Measurements from ENCODE around the gene C1RL. TPM values are rescaled to one million over a fixed set of nuclear protein-coding genes. Genes with fewer than 3 reads are reported as not detected.

C1RL gene
- total and polyA plus RNA-seq, 8 donors, result 18.6 to 121 (median 42.8) TPM

DNA sequence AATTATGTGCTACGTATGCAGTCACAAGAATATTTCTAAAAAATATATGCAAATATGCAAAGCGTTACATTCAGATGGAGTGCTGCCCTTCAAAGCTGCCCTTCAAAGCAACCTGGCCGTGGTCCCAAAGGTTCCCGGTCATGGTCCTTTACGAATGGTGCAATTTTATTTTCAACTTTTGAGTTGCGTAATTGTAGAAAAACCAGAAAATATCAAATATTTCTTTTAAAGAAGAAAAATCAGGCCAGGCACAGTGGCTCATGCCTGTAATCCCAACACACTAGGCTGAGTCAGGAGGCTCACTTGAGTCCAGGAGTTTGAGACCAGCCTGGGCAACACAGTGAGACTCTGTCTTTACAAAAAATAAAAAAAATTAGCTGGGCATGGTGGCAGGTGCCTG is 42.5 kb upstream of the C1RL start:
- 90 to 95% (median 95%) methylated on average over 6 of the region's 6 CpGs for WGBS, 5 donors
- H3K9me3 ChIP-seq, result no peaks in the 10 kb centered on the region
- H3K27ac ChIP-seq, result no peak overlapping the region
- intact Hi-C loops (cut with DNase I; ENCODE audit: low total_unique reads), result no loop called here
- no peaks in the 10 kb centered on the region for H3K27me3 ChIP-seq
- no peak overlapping the region for H3K4me3 ChIP-seq
- TF ChIP-seq EP300 (IDR thresholded peaks at IDR 0.05), result no peak
- TF ChIP-seq POLR2A (IDR thresholded peaks at IDR 0.05), result no peak
- TF ChIP-seq, protein P1, sequence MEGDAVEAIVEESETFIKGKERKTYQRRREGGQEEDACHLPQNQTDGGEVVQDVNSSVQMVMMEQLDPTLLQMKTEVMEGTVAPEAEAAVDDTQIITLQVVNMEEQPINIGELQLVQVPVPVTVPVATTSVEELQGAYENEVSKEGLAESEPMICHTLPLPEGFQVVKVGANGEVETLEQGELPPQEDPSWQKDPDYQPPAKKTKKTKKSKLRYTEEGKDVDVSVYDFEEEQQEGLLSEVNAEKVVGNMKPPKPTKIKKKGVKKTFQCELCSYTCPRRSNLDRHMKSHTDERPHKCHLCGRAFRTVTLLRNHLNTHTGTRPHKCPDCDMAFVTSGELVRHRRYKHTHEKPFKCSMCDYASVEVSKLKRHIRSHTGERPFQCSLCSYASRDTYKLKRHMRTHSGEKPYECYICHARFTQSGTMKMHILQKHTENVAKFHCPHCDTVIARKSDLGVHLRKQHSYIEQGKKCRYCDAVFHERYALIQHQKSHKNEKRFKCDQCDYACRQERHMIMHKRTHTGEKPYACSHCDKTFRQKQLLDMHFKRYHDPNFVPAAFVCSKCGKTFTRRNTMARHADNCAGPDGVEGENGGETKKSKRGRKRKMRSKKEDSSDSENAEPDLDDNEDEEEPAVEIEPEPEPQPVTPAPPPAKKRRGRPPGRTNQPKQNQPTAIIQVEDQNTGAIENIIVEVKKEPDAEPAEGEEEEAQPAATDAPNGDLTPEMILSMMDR (IDR thresholded peaks at IDR 0.05), result no peak
- TF ChIP-seq POLR2AphosphoS5 (IDR thresholded peaks at IDR 0.05), result no peak
- DNase-seq, result no peak
- H3K4me1 ChIP-seq, result no peaks in the 10 kb centered on the region
- peaks cover 7 to 99% (median 89%) of the 10 kb centered on the region in 4 donors for H3K36me3 ChIP-seq

DNA sequence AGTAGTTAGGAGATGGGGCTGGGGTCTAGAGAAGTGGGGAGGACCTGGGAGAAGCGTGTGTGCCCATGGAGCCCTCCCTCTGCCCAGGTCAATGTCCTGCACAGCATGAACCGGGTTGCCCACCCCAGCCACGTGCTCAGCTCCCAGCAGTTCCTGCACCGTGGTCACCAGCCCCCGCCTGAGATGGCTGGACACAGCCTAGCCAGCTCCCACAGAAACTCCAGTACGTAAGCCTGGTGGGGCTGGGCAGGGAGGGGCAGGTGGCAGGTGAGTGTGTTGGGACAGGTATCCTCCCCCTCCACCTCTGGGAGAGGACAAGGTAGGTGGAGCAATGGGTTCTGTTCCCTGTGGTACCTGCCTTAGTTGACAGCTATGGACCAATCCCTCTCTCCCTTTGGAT is 41.8 kb upstream of the C1RL start:
- WGBS, 5 donors, result 95 to 97% (median 96%) methylated on average over 4 to 6 of the region's 6 CpGs
- no peaks in the 10 kb centered on the region for H3K27me3 ChIP-seq
- H3K4me1 ChIP-seq, result no peaks in the 10 kb centered on the region
- no peak for DNase-seq
- H3K27ac ChIP-seq, result no peak overlapping the region
- H3K36me3 ChIP-seq, result peaks cover 7 to 99% (median 89%) of the 10 kb centered on the region in 4 donors
- no peak for TF ChIP-seq POLR2A (IDR thresholded peaks at IDR 0.05)
- no peak for TF ChIP-seq POLR2AphosphoS5 (IDR thresholded peaks at IDR 0.05)
- TF ChIP-seq, protein P1 (IDR thresholded peaks at IDR 0.05), result no peak
- TF ChIP-seq EP300 (IDR thresholded peaks at IDR 0.05), result no peak
- no peaks in the 10 kb centered on the region for H3K9me3 ChIP-seq
- no peak overlapping the region for H3K4me3 ChIP-seq
- intact Hi-C loops (cut with DNase I; ENCODE audit: low total_unique reads), result no loop called here

DNA sequence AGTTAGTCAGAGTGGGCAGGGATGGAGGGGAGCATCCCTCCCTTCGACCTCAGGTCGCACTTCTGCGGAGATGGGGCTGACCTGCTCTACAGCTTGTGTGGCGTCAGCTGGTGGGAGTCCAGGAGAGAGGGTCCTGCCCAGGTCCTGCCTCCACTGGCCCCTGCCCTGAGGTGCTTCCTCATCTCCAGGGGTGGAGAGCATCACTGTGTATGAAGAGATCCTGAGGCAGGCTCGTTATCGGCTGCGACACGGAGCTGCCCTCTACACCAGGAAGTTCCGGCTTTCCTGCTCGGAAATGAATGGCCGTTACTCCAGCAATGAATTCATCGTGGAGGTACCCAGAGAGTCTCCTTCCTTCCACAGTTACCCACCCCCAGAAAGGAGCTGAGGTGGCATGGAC is 41.3 kb upstream of the C1RL start:
- DNase-seq, result no peak
- TF ChIP-seq POLR2AphosphoS5 (IDR thresholded peaks at IDR 0.05) (no peak), EP300 (IDR thresholded peaks at IDR 0.05) (no peak)
- Histone ChIP-seq H3K27ac (no peak overlapping the region), H3K36me3 (peaks cover 7 to 99% (median 88%) of the 10 kb centered on the region in 4 donors), H3K4me1 (no peaks in the 10 kb centered on the region), H3K27me3 (no peaks in the 10 kb centered on the region), H3K4me3 (no peak overlapping the region), H3K9me3 (no peaks in the 10 kb centered on the region)
- intact Hi-C loops (cut with DNase I; ENCODE audit: low total_unique reads), result no loop called here
- WGBS, 5 donors, result 92 to 96% (median 93%) methylated on average over 8 to 12 of the region's 12 CpGs

DNA sequence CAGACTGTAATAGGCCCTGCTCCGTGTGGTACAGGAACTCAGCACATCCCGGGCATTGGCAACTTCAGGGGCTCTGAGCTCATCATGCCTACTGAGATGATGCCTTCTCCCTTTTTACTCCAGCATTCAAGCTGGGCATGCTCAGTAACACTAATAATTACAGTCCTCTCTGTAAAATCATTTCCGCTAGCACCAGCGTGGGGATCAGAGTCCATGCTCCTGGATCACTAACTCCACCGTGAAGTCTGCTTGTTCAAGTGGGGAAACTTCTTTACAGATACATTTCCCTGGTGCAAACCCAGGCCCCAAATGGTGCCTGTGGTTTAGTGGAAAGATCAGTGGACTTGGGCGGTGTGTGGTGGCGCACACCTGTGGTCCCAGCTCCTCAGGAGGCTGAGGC is 37.9 kb upstream of the C1RL start:
- DNase-seq, result no peak
- WGBS, 5 donors, result 90 to 96% (median 94%) methylated on average over 7 of the region's 7 CpGs
- no peak for TF ChIP-seq EP300 (IDR thresholded peaks at IDR 0.05)
- no peak for TF ChIP-seq POLR2AphosphoS5 (IDR thresholded peaks at IDR 0.05)
- no peak for TF ChIP-seq POLR2A (IDR thresholded peaks at IDR 0.05)
- TF ChIP-seq, protein P1 (IDR thresholded peaks at IDR 0.05), result no peak
- H3K27me3 ChIP-seq, result no peaks in the 10 kb centered on the region
- intact Hi-C loops (cut with DNase I; ENCODE audit: low total_unique reads), result no loop called here
- H3K9me3 ChIP-seq, result no peaks in the 10 kb centered on the region
- H3K36me3 ChIP-seq, result peaks cover 7 to 87% (median 67%) of the 10 kb centered on the region in 4 donors
- H3K4me1 ChIP-seq, result no peaks in the 10 kb centered on the region
- no peak overlapping the region for H3K4me3 ChIP-seq
- no peak overlapping the region for H3K27ac ChIP-seq

DNA sequence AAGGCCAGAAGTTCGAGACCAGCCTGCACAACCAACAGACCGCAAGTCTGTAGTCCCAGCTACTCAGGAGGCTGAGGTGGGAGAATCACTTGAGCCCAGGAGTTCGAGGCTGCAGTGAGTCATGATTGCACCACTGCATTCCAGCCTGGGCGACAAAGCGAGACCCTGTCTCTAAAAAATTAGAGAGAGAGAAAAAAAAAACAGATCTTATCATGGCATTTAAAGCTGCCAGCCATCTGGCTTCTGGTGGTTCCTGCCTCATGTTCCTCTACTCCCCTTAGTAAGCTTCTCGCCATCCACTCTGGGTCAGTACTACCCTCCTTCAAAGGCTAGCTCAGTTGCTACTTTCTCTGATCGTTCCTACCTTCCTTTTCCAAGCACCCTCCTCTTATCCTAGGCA is 37.2 kb upstream of the C1RL start:
- no peak for TF ChIP-seq EP300 (IDR thresholded peaks at IDR 0.05)
- TF ChIP-seq POLR2AphosphoS5 (IDR thresholded peaks at IDR 0.05), result no peak
- TF ChIP-seq, protein P1 (IDR thresholded peaks at IDR 0.05), result no peak
- no peak for TF ChIP-seq POLR2A (IDR thresholded peaks at IDR 0.05)
- H3K36me3 ChIP-seq, result peaks cover 5 to 87% (median 65%) of the 10 kb centered on the region in 4 donors
- intact Hi-C loops (cut with DNase I; ENCODE audit: low total_unique reads), result no loop called here

More for the DNA sequence above, 37.2 kb upstream of the C1RL start:
- 93 to 97% (median 94%) methylated on average over 7 of the region's 7 CpGs for WGBS, 5 donors
- Histone ChIP-seq H3K9me3 (no peaks in the 10 kb centered on the region), H3K4me1 (no peaks in the 10 kb centered on the region), H3K4me3 (no peak overlapping the region), H3K27ac (no peak overlapping the region), H3K27me3 (no peaks in the 10 kb centered on the region)
- DNase-seq, result no peak

Data from stomach (tissue), 9 donors.